ENCODE results near the gene FNBP1L. TPM values are rescaled to one million over a fixed set of nuclear protein-coding genes. Genes with fewer than 3 reads are reported as not detected.

FNBP1L gene
- total and polyA plus RNA-seq, 9 of the 15 experiments (the other 6 are each of a cell fraction or from before 2014, with no cell fraction given), result 1.4 to 6.9 (median 5.9) TPM

DNA sequence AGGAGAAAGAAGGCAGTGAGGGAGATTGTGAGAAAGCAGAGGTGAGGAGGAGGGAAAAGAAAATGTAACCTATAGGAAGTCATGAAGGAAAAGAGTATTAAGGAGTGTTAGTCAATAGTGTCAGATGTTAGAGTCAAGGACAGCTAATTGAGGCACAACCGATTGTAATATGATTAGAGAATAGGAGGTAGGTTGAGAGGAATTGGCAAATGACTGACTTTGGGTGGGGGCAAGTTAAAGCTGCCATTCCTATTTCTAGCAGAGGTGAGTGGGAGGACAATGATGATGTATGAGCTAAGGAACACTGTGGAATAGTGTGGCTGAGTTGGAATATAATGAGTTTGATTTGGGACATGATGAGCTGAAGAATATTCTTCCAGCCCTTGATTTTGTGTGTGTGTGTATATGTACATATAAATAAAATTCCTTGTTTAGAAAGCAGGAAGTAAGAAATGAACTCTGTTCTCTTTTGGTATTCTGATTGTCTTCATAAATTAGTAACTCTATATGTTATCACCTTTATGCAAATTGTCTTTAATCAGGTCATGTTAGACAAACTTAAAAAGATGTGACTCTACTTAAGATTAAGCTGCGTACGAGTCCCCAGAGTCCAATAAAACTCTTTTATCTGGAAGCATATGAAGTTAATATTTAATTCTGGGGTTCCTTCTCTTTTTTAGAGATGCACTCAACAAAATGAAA, 98.4 kb downstream of the FNBP1L start:
- Histone ChIP-seq H4K20me1 (replicated peaks; ENCODE audit: control insufficient read depth, insufficient read depth, low read length) (no peaks in the 10 kb centered on the region), H3K9ac (ENCODE audit: insufficient read depth in 1 of 2, low read depth in 2 of 2, low read length in 2 of 2) (no peak overlapping the region), H3K4me3 (no peak overlapping the region), H3K4me2 (ENCODE audit: insufficient read depth, low read length) (no peak overlapping the region), H3K79me2 (ENCODE audit: control insufficient read depth, insufficient read depth, low read length) (no peaks in the 10 kb centered on the region), H3K36me3 (ENCODE audit: control insufficient read depth, insufficient read depth, low read length) (peaks cover 5% of the 10 kb centered on the region; the same call in 1 of the 3 replicates), H3K9me1 (ENCODE audit: control insufficient read depth, insufficient read depth, low read length) (no peaks in the 10 kb centered on the region), H3K27ac (ENCODE audit: extremely low read depth, low read depth, low read length) (no peak overlapping the region), H3K4me1 (replicated peaks in 1 of 2; ENCODE audit: control insufficient read depth in 2 of 2, insufficient read depth in 2 of 2, low read length in 2 of 2) (no peaks in the 10 kb centered on the region), H3K27me3 (ENCODE audit: control insufficient read depth in 2 of 2, insufficient read depth in 2 of 2, low read length in 2 of 2) (no peaks in the 10 kb centered on the region), H3K9me3 (replicated peaks; ENCODE audit: control insufficient read depth, insufficient read depth, low read depth, low read length) (no peaks in the 10 kb centered on the region), H2AFZ (ENCODE audit: low read depth, low read length) (no peak overlapping the region)
- 63% methylated on average over 3 of the region's 3 CpGs for WGBS (ENCODE audit: insufficient coverage, low coverage, missing lambda C conversion rate)
- intact Hi-C loops (cut with micrococcal nuclease), result no loop called here
- in situ Hi-C loops (cut with MboI), result no loop called here
- ATAC-seq (no peak), DNase-seq (ENCODE audit: extremely low read depth in 1 of 4, low spot score in 3 of 4) (no peak), FAIRE-seq (no peak)
- CTCF ChIA-PET (ENCODE audit: low intra/inter-chr PET ratio), result no interaction called here
- no peak for TF ChIP-seq RBM14 (IDR thresholded peaks at IDR 0.05; ENCODE audit: borderline replicate concordance, insufficient read depth, low read depth, low read length)
- no peak for TF ChIP-seq TCFL5 (CRISPR knock-in tag; conservative IDR thresholded peaks at IDR 0.05)
- no peak for TF ChIP-seq ARID1B (IDR thresholded peaks at IDR 0.05)
- TF ChIP-seq HNRNPK (IDR thresholded peaks at IDR 0.05; ENCODE audit: low read depth, low read length, poor library complexity, severe bottlenecking), result no peak
- no peak for TF ChIP-seq FUS (optimal IDR thresholded peaks at IDR 0.05; ENCODE audit: low read depth, low read length)
- no peak for TF ChIP-seq ETV1 (tag; conservative IDR thresholded peaks at IDR 0.05; ENCODE audit: low read depth)
- TF ChIP-seq ZNF324 (CRISPR knock-in tag; IDR thresholded peaks at IDR 0.05), result no peak
- TF ChIP-seq NFXL1 (CRISPR knock-in tag; IDR thresholded peaks at IDR 0.05), result no peak
- TF ChIP-seq KHSRP (IDR thresholded peaks at IDR 0.05), result no peak
- TF ChIP-seq MIER1 (IDR thresholded peaks at IDR 0.05; ENCODE audit: low read depth), result no peak
- TF ChIP-seq HNRNPUL1 (IDR thresholded peaks at IDR 0.05; ENCODE audit: low read length), result no peak
- TF ChIP-seq LEF1 (IDR thresholded peaks at IDR 0.05), result no peak
- TF ChIP-seq KDM4B (IDR thresholded peaks at IDR 0.05; ENCODE audit: borderline replicate concordance in 2 of 2, low read depth in 1 of 2), result no peak
- TF ChIP-seq, protein P1, sequence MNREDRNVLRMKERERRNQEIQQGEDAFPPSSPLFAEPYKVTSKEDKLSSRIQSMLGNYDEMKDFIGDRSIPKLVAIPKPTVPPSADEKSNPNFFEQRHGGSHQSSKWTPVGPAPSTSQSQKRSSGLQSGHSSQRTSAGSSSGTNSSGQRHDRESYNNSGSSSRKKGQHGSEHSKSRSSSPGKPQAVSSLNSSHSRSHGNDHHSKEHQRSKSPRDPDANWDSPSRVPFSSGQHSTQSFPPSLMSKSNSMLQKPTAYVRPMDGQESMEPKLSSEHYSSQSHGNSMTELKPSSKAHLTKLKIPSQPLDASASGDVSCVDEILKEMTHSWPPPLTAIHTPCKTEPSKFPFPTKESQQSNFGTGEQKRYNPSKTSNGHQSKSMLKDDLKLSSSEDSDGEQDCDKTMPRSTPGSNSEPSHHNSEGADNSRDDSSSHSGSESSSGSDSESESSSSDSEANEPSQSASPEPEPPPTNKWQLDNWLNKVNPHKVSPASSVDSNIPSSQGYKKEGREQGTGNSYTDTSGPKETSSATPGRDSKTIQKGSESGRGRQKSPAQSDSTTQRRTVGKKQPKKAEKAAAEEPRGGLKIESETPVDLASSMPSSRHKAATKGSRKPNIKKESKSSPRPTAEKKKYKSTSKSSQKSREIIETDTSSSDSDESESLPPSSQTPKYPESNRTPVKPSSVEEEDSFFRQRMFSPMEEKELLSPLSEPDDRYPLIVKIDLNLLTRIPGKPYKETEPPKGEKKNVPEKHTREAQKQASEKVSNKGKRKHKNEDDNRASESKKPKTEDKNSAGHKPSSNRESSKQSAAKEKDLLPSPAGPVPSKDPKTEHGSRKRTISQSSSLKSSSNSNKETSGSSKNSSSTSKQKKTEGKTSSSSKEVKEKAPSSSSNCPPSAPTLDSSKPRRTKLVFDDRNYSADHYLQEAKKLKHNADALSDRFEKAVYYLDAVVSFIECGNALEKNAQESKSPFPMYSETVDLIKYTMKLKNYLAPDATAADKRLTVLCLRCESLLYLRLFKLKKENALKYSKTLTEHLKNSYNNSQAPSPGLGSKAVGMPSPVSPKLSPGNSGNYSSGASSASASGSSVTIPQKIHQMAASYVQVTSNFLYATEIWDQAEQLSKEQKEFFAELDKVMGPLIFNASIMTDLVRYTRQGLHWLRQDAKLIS (CRISPR knock-in tag; IDR thresholded peaks at IDR 0.05), result no peak
- TF ChIP-seq PHF21A (IDR thresholded peaks at IDR 0.05; ENCODE audit: borderline replicate concordance, low read depth), result no peak
- POLR2A ChIA-PET, result interaction anchor here (1.2 to 2.1 kb wide), 3 partner anchors 9 to 176 kb away, joined by 3 to 12 read pairs (median 4); no protein-coding TSS in a partner anchor
- no TSS peak for BruUV-seq (replicated peaks)
